ENCODE results near the gene TMEM181.
"Not testable (repeated sequence)": the region's sequence is repeated elsewhere in the genome, so short reads cannot be mapped to it uniquely, and the experiment has no call there.

Gene TMEM181

DNA sequence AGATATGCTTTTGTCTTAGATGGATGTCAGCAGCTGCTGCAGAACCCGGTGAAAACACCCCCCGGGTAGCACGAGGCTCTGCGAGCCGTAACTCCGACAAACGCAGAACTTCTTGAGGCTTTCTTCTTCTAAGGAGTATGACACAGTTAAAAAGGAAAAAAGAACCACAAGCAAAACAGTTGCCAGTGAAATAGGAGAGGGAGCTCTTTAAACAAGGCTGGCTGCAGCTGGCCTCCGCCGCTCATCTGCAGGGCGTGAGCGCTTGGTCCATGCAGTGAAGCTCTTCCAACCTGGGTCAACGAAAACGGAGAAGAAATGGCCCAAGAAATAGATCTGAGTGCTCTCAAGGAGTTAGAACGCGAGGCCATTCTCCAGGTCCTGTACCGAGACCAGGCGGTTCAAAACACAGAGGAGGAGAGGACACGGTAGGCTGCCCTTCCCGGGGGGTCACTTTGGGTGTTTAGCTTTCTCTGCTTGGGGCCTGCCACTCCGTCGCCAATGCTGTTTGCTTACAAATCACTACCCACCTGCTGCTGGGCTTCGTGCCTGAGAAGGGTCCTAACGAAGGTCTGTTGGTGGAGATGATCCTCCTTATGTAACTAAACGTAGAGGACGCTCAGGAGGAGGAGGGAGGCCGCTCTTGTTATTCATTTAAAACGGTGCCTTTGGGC lies 103.2 kb downstream of the TMEM181 start:
- DNase-seq: peak in 1 of 2 experiments; percentile 14

DNA sequence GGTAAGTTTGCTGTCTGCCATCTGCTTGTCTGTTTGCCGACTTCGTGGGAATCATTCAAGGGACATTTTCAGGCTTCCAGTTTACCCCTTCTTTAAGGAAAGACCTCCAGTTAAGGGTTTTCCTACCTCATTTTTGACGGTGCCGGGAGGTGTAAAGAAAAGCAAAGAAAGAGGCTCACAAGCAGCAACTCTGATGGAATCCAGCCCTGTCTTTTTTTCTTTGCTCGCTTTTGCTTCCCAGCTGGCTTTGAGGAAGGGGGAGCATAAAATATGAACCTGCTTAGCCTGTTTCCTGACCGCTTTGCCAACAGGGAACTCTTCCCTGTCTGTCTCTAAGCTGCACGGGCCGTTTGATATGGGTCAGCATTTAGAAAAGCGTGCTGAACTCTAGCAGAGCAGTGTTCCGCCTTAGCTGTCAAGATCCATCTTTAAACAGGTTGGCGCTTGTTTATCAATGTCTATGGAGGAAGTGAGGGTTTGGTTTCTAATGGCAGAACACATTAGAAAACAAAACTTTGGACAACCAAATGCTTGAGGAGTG lies 103.8 kb downstream of the TMEM181 start:
- no peak for DNase-seq

DNA sequence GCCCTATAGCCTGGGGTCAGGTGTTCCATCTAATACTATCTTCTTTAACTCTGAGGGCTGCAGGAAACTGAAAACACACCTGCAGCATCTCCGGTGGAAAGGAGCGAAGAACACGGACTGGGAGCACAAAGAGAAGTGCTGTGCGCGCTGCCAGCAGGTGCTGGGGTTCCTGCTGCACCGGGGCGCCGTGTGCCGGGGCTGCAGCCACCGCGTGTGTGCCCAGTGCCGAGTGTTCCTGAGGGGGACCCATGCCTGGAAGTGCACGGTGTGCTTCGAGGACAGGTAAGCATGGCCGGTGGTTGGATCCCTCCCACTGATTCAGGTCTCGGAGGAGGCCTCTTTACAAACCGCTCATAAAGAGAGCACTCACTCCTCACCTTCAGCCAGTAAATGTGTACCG lies 105.4 kb downstream of the TMEM181 start:
- DNase-seq: no peak

DNA sequence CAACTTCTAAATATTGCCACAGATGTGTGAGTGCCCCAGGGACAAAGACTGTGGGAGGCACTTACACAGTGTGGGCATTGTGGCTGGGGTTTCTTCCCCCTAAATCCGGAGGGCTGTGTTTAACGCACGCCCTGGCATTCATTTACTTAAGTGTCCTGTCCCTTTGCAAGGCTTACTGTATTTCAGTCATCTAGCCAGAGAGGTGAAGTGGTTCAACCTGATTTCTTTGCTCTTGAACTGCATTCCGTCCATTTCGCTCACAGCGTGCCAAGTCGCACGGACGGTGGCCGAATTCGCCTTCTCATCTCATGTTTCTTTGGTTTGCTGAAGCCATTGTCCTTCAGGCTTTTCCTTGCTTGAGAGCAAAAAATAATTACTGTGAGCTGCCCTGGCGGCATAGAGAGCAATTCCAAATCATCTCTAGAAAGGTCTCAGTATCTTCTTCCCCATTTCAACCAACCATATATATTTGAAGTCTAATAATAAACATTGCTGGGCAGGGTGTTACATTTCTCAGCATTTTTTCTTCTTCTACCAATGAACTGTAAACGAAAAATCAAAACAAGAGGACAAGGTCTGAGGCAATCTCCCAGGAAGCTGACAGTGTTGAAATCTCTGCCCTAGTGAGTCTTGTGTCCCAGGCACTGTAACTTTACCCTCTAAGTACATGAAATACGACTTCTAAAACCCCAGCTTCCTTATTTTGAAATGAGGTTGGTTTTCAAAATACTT lies 106.9 kb downstream of the TMEM181 start:
- no peak for DNase-seq

DNA sequence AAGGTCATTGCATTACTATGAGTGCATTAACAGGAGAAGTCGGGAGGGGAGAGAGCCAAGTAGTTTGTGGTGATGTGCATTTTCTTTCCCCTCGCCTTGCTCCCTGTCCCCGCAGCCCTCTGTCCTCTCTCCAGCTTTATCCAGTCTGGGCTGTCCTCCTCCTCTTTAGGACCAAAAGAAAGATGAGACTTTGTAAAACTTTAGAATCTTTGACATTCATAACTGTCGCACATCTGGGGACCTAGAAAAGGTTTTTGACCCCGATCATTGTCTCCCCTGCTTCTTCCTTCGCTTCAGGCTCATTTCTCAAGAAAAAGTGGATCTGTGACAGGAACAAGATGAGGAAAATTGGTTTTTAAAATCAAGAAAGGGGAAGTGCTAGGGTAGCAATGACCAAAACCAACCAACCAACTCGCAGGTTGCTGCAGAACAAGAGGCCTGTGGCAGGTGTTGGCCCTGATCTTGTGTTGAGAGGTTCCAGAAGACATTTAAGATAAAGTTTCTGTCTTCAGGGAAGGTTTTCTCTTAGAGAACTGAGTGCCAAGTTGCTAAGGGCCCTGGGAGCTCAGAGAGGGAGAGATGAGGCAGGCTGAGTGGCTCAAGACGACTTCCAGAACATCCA lies 107.6 kb downstream of the TMEM181 start:
- DNase-seq: no peak

DNA sequence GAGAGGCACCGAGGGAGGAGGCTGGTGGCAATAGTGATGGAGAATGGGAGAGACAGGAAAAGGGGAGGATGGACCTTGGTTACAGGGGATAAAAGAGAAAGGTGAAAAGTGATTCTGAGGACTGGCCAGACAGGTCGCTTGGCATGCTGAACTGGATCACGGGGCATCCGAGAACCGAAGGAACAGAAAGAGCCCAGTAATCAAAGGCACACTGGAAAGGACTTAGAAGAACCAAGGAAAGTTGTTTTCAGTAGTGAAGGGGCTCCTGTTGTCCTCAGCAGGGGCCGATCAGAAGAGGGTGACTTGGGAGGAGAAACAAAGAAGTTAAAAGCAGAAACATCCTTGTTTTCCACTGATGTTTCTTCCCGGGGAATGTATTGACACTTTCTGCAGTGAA lies 108.8 kb downstream of the TMEM181 start:
- DNase-seq: no peak

DNA sequence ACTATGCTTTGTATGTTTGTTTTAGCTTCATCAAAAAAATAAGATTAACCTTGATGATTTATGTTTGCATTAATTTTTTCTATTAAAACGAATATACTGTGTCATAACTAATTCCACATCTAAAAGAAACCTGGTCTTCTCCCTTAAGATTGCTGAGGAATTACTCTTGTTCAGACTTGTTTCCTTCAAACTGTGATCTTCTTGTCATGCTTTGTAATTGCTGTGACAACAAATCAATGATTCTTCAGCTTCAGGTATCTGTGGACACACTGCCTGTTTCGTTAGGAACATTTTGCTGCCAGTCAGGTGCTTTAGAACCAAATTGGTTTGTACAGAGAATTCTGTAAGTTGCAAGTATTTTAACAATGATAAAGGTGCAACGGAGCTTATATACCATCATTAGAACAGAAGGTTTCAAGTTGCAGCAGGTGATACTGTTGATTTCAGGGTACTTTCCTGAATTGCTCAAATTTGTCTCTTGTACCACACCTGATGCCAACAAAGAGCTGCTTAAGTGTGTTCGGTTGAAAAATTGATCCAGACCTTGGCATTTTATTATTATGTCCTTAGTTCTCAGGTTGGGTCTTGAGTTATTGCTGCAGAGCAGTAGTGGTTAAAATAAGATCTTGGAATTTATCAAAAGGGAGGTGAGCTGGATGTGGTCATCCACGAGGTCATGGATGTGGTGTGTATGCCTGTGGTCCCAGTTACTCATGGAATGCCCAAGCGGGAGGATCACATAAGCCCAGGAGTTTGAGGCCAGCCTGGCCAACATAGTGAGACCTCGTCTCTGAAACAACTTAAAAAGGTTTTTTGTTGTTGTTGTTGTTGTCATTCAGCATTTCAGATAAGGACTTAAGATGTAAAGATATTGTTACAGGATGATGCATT lies 109.5 kb downstream of the TMEM181 start:
- no peak for DNase-seq

DNA sequence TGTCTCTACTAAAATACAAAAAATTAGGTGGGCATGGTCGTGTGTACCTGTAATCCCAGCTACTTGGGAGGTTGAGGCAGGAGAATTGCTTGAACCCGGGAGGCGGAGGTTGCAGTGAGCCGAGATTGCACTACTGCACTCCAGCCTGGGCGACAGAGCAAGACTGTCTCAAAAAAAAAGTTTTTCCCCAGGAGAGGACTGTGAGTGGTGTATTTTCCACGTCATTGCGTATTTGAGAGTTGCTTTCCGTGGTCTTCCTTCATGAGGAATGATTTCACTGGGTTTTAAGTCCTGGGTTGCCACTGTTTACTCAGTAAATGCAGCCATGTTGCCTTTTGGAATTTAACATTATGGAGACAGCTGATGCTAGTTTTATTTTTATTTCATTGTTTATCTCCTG lies 112.2 kb downstream of the TMEM181 start:
- DNase-seq: not testable (repeated sequence)

DNA sequence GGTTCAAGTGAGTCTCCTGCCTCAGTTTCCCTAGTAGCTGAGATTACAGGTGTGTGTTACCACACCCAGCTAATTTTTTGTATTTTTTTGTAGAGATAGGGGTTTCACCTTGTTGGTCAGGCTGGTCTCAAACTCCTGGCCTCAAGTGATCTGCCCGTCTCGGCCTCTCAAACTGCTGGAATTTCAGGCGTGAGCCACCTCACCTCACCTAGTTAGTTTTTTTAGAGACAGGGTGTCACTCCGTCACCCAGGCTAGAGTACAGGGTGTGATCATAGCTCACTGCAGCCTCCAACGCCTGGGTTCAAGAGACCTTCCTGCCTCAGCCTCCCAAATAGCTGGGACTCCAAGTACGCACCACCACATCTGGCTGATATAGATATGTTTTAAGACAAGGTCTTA lies 112.8 kb downstream of the TMEM181 start:
- no peak for DNase-seq

DNA sequence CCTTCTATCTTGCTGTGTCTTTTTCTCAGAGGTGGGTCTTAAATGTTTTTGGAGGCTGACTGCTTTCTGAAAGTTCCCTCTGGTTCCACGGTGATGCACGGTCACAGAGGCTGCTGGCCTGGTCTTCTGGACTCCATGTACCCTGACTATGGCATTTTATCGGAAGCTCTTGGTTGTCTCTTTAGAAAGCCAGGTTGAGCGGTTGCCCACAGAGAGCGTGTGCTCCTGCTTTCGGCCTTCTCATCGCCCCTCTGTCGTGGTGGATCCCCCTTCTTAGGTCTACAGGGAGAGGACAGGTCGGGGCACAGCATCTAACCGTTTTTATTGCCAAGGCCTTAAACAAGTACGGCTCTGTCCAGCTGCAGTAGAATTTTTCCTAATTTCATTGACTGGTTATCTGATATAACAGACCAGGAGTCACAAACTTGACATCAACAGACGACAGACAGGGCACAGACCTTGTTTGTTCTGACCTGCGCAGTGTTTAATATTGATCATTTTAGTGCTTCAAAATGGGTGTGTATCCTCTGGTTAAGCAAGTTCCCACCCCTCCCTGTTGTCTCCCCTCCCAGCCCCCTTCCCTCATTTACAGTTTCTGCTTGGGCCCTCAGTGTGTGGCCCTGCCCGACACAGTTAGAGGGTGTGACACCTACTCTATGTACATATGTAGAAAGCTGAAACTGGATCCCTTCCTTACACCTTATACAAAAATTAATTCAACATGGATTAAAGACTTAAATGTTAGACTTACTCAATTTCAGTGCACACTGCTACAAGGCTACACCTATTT lies 114.6 kb downstream of the TMEM181 start:
- no peak for DNase-seq

DNA sequence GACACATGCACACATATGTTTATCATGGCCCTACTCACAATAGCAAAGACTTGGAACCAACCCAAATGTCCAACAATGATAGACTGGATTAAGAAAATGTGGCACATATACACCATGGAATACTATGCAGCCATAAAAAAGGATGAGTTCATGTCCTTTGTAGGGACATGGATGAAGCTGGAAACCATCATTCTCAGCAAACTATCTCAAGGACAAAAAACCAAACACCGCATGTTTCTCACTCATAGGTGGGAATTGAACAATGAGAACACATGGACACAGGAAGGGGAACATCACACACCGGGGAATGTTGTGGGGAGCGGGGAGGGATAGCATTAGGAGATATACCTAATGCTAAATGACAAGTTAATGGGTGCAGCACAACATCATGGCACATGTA lies 117.2 kb downstream of the TMEM181 start:
- DNase-seq: not testable (repeated sequence)

DNA sequence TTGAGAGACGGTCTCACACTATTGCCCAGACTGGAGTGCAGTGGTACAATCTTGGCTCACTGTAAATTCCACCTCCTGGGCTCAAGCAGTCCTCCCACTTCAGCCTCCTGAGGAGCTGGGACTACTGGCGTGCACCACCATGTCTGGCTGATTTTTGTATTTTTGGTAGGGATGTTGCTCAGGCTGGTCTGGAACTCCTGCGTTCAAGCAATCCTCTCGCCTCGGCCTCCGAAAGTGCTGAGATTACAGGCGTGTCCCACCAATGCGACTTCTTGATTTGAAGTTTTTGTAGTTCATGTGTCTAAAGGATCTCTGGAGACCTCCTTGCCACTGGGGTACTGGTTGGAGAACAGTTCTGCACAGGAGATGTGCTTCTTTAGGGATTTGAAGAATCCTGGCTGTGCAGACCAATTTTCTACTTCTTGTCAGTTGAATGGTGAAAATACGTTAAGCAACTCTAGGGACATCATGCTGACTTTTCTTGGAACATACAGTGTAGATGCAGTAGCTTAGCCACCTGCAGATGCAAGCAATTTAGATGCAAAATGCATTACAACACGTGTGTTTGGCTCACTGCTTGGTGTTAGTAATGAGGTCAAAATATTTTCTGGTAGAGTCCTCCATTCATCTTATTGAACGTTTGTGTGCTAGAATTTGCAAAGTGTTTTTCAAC lies 118.2 kb downstream of the TMEM181 start:
- no peak for DNase-seq

DNA sequence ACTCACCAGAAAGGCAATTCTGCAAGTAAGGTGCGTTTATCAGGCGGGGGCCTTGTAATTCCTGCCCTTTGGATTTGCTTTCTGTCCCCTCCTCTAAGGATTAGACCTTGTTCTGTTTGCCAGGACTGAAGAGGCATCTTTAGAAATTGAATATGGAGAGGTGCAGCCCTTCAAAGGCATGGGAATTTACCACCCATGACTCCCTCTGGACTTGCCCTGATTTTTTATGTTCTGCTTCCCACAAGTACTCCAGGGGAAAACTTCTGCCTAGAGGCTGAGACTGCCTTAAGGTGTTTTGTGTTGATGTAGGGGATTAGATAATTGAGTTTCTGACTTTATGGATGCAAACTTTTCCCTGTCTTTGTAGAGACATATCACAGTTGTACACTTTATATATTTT lies 120.1 kb downstream of the TMEM181 start:
- no peak for DNase-seq

DNA sequence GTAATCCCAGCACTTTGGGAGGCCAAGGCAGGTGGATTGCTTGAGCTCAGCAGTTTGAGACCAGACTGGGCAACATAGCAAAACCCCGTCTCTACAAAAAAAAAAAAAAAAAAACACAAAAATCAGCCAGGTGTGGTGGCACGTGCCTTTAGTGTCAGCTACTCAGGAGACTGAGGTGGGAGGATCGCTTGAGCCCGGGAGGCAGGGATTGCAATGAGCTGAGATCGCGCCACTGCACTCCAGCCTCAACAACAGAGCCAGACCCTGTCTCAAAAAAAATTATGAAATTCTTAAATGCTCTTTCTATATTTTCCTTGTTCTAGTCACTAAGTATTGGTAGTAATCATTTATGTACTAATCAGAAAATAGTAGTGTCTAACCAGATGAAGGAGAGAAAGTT lies 120.6 kb downstream of the TMEM181 start:
- no peak for DNase-seq

DNA sequence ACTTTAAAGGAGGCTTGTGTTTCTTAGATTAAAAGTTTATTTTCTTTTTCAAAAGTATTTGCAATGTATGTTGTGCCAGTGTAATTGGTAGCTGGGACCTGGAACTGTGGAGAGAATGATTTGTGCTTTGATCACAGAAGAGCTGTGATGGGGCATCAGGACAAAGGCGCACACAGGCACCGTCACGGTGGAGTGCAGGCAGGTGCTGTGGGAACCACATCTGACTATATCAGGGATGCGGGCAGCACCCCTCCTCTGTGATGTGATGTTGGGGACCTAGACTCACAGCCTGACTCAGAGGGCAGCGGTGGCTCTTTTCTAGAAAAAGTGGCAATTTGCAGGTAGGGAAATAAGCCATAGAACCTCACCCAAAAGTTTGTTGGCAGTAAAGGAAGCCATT lies 124.4 kb downstream of the TMEM181 start:
- DNase-seq: no peak

DNA sequence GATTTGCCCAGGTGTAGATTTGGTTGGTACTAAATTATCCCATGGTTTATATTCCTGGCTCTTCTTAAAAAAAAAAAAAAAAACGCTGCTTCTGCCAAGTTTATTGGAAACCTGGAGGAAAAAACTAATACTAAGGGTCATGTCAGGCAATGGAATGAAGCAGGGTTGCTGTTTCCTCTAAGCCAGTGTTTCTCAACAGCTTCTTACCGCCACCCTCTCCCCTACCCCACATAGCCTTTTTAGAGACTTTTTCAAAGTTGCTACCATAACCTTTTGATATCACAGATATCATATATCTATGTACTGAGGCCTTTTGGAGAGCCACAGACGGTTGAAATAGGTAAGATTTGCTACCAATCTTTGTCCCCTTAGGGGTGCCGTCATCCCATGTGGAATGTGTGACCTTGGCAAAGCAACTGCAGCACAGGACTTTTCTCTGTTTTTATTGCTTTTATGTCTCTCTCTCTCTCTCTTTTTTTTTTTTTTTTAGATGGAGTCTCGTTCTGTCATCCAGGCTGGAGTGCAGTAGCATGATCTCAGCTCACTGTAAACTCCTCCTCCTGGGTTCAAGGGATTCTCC lies 124.9 kb downstream of the TMEM181 start:
- DNase-seq: no peak
